IMR-90 (cell line): ENCODE data around the gene KLC1. TPM values are rescaled to one million over a fixed set of nuclear protein-coding genes. Genes with fewer than 3 reads are reported as not detected.
A peak's percentile ranks its signal among the peaks of the same experiment; 100 is the strongest.

Experiments used
- ATAC-seq: fragments of 200-7000 bp; cut with Tn5 transposase; 2 replicates; pipeline ENCODE4 v1.9.1; 2020; ENCODE audit warnings: low read depth, mild to moderate bottlenecking, moderate library complexity
- BruUV-seq: library from RNA; stranded (reverse); fragments of 400-500 nt; replicated peaks from 2 replicates; lab custom pipeline; 2021; lab: Mats Ljungman, UMichigan
- CTCF ChIA-PET: fragments of 300-600 bp; formaldehyde crosslinking; extraction: SDS; loops from one replicate; lab custom pipeline; 2021; ENCODE audit warnings: antibody characterized with exemption; lab: Yijun Ruan, JAX
- POLR2A ChIA-PET: fragments of 300-600 bp; sonication (Branson Sonifier 250); formaldehyde crosslinking; loops from one replicate; lab custom pipeline; 2022; ENCODE audit warnings: antibody characterized with exemption; ENCODE audit not compliant: unreplicated experiment; lab: Charles Lee
- DNase-seq: peaks from one replicate; pipeline ENCODE4 v3.0.0; 2013
- H2AFZ ChIP-seq: replicated peaks from 2 replicates; pipeline ENCODE3; 2013; ENCODE audit warnings: low read length, mild to moderate bottlenecking; ENCODE audit not compliant: poor library complexity
- H2AK5ac ChIP-seq: 2 replicates; pipeline ENCODE4 v1.6.1; 2013; ENCODE audit warnings: low read depth, low read length, inconsistent platforms
- H2AK9ac ChIP-seq: replicated peaks from 2 replicates; pipeline ENCODE3; 2013; ENCODE audit warnings: mild to moderate bottlenecking, low read depth, low read length, moderate library complexity; ENCODE audit not compliant: poor library complexity
- H2BK120ac ChIP-seq: 2 replicates; pipeline ENCODE4 v1.6.1; 2013; ENCODE audit warnings: low read depth, low read length, inconsistent platforms
- H2BK15ac ChIP-seq: 3 replicates; pipeline ENCODE4 v1.6.1; 2013; ENCODE audit warnings: low read depth, low read length, inconsistent platforms
- H2BK20ac ChIP-seq: 2 replicates; pipeline ENCODE4 v1.6.1; 2013; ENCODE audit warnings: low read depth, mild to moderate bottlenecking, inconsistent platforms, low read length, moderate library complexity
- H2BK5ac ChIP-seq: 2 replicates; pipeline ENCODE4 v1.6.1; 2013; ENCODE audit warnings: mild to moderate bottlenecking, low read depth, low read length, inconsistent platforms; ENCODE audit not compliant: poor library complexity, severe bottlenecking
- H3K14ac ChIP-seq: replicated peaks from 2 replicates; pipeline ENCODE4 v1.6.1; 2013; ENCODE audit warnings: low read depth, low read length, inconsistent platforms
- H3K18ac ChIP-seq: 2 replicates; pipeline ENCODE4 v1.6.1; 2013; ENCODE audit warnings: low read depth, low read length, control low read depth
- H3K23ac ChIP-seq: 2 replicates; pipeline ENCODE4 v1.6.1; 2013; ENCODE audit warnings: low read depth, low read length, inconsistent platforms
- H3K27ac ChIP-seq: 2 replicates; pipeline ENCODE4 v1.5.1; 2013; ENCODE audit warnings: mild to moderate bottlenecking, control low read depth, low read length; ENCODE audit not compliant: insufficient read depth
- H3K27me3 ChIP-seq: 2 replicates; pipeline ENCODE4 v1.6.1; 2013; ENCODE audit warnings: low read length; ENCODE audit not compliant: control insufficient read depth, insufficient read depth
- H3K36me3 ChIP-seq: 2 replicates; pipeline ENCODE4 v1.6.1; 2013; ENCODE audit warnings: low read length, mixed read lengths; ENCODE audit not compliant: control insufficient read depth, insufficient read depth
- H3K4ac ChIP-seq: 2 replicates; pipeline ENCODE4 v1.6.1; 2013; ENCODE audit warnings: low read depth, low read length, inconsistent platforms
- H3K4me1 ChIP-seq: 2 replicates; pipeline ENCODE4 v1.6.1; 2013; ENCODE audit warnings: low read length, mixed read lengths; ENCODE audit not compliant: control insufficient read depth, insufficient read depth
- H3K4me2 ChIP-seq: 2 replicates; pipeline ENCODE4 v1.6.1; 2013; ENCODE audit warnings: low read depth, mild to moderate bottlenecking, control low read depth, low read length, moderate library complexity
- H3K4me3 ChIP-seq: 2 replicates; pipeline ENCODE4 v1.5.1; 2013; ENCODE audit warnings: low read depth, mild to moderate bottlenecking, control low read depth, low read length, moderate library complexity; ENCODE audit not compliant: insufficient read depth
- H3K56ac ChIP-seq: 2 replicates; pipeline ENCODE4 v1.6.1; 2013; ENCODE audit warnings: low read length, inconsistent platforms; ENCODE audit not compliant: insufficient read depth; ENCODE audit errors: extremely low read depth
- H3K79me1 ChIP-seq, 2 experiments: 2 replicates each; pipeline ENCODE4 v1.6.1; 2013; ENCODE audit warnings: low read length in 2 of 2, inconsistent platforms in 1 of 2, low read depth in 1 of 2
- H3K9ac ChIP-seq: 2 replicates; pipeline ENCODE4 v1.6.1; 2013; ENCODE audit warnings: low read depth, low read length, control low read depth
- H3K9me1 ChIP-seq: 2 replicates; pipeline ENCODE4 v1.6.1; 2013; ENCODE audit warnings: low read length, inconsistent platforms; ENCODE audit not compliant: insufficient read depth
- H3K9me3 ChIP-seq: 2 replicates; pipeline ENCODE4 v1.6.1; 2013; ENCODE audit warnings: low read length; ENCODE audit not compliant: control insufficient read depth, insufficient read depth
- H4K20me1 ChIP-seq: 2 replicates; pipeline ENCODE4 v1.6.1; 2013; ENCODE audit warnings: low read length, inconsistent platforms; ENCODE audit not compliant: insufficient read depth
- H4K5ac ChIP-seq: 2 replicates; pipeline ENCODE4 v1.6.1; 2013; ENCODE audit warnings: mild to moderate bottlenecking, low read depth, low read length, control low read depth
- H4K8ac ChIP-seq, 2 experiments: 2 replicates each; pipeline ENCODE4 v1.6.1; 2013; ENCODE audit warnings: low read depth in 2 of 2, low read length in 2 of 2, control low read depth in 1 of 2, inconsistent platforms in 1 of 2
- H4K91ac ChIP-seq: 2 replicates; pipeline ENCODE4 v1.6.1; 2013; ENCODE audit warnings: low read depth, low read length, inconsistent platforms; ENCODE audit not compliant: insufficient read depth
- BHLHE40 ChIP-seq: fragments of 150-350 bp; IDR thresholded peaks from 2 replicates; pipeline ENCODE4 v1.6.1; 2016; ENCODE audit warnings: mild to moderate bottlenecking, low read depth, low read length
- CEBPB ChIP-seq: IDR thresholded peaks from 2 replicates; pipeline ENCODE4 v1.6.1; 2012; ENCODE audit warnings: low read depth, low read length, improper control_type of control experiment
- FOS ChIP-seq: fragments of 150-350 bp; IDR thresholded peaks from 2 replicates; pipeline ENCODE4 v1.6.1; 2016; ENCODE audit warnings: low read depth, low read length
- MAFK ChIP-seq: IDR thresholded peaks from 2 replicates; pipeline ENCODE4 v1.6.1; 2012; ENCODE audit warnings: low read depth, low read length, improper control_type of control experiment
- MXI1 ChIP-seq: IDR thresholded peaks from 2 replicates; pipeline ENCODE4 v1.6.1; 2012; ENCODE audit warnings: low read depth, mild to moderate bottlenecking, low read length, moderate library complexity, borderline replicate concordance
- NFE2L2 ChIP-seq: fragments of 150-350 bp; IDR thresholded peaks from 2 replicates; pipeline ENCODE4 v1.6.1; 2016; ENCODE audit warnings: low read depth, mild to moderate bottlenecking, low read length
- RAD21 ChIP-seq: IDR thresholded peaks from 2 replicates; pipeline ENCODE4 v1.6.1; 2012; ENCODE audit warnings: low read length, improper control_type of control experiment
- WGBS, 2 experiments: methylation state at CpG; one replicate each; pipeline versions ENCODE4 v1.1.5 to v1.1.7; 2013; ENCODE audit warnings: missing lambda C conversion rate in 2 of 2; ENCODE audit not compliant: insufficient read length in 1 of 2; ENCODE audit errors: extremely low coverage in 2 of 2; 5-methylcytosine and 5-hydroxymethylcytosine counted together
- dilution Hi-C: fragments of 300-500 bp; cut with HindIII; formaldehyde crosslinking; loops from one replicate; pipeline ENCODE4 v1.14.3; 2018; ENCODE audit warnings: low sequenced_read_pairs; ENCODE audit not compliant: unreplicated experiment
- in situ Hi-C: fragments of 300-500 bp; cut with MboI; formaldehyde crosslinking; loops from 3 replicates; pipeline ENCODE4 v1.14.3; 2019; ENCODE audit warnings: low sequenced_read_pairs, inconsistent platforms, mixed read lengths
- intact Hi-C: fragments of 100-400 bp; cut with micrococcal nuclease; formaldehyde crosslinking; loops from 2 replicates; pipeline ENCODE4 v1.10.0; 2022
- polyA plus RNA-seq, 3 experiments: library from polyadenylated mRNA; depleted of rRNA; stranded (reverse); fragments of >200 nt; gene quantifications; 2 replicates each; pipeline ENCODE4 v1.2.3, GENCODE V29; 2012; ENCODE audit warnings: low replicate concordance in 1 of 3
- total RNA-seq: library from RNA; depleted of rRNA; stranded (reverse); fragments of >200 nt; gene quantifications from 2 replicates; pipeline ENCODE4 v1.2.3, GENCODE V29; 2012

KLC1 gene
- total and polyA plus RNA-seq, 2 of the 4 experiments (the other 2 are of a cell fraction) = 101 to 157 TPM

DNA sequence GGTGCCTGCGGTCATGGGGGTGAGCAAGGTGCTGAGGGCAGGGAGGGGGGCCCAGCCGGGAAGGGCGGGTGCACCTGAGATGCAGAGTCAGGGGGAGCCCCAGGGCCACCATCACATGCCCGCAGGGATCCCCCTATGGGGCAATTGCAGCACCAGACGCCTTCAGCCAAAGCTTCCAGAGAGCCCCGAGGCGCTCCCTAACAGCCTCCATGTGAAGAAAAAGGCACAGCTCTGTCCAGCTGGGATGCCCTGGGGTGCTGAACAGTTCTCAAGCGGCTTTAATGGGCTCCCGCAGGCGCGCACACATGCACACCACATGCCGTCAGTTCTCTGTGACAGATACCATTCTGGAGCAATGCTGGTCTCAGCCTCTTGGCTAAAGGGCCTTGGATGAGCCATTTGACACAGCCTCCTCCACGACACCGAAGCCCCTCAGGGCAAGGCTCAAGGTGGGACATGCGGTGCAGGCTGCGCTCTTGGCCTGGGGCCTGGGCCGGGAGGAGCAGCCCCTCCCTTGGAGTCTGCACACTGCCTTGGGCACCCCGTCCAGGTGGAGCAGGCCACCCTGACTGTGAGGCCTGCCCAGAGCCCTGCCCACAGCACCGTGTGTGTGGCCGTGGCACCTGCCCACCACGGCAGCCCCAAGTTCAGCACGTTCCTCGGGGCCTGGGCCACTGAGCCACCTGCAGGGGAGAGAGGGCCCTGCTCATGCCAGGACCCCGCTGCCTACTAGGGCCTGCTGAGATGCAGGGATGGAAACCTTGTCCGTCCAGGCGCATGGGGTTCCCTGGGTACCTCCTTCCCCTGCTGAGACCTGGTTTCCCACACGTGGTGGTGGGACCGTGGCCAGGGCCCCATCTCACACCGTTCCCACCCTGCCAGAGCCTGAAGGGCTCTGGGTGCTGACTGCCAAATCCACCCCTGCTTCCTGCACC lies 78.6 kb downstream of the KLC1 start:
- no peak overlapping the region for H3K9ac ChIP-seq
- H3K27ac ChIP-seq = no peak overlapping the region
- no peak overlapping the region for H3K4me2 ChIP-seq
- H3K79me1 ChIP-seq = peaks cover 10 to 64% of the 10 kb centered on the region in 2 experiments; a peak in 3 of 4 replicates
- no peak overlapping the region for H2BK20ac ChIP-seq
- no peak overlapping the region for H3K4ac ChIP-seq
- H4K20me1 ChIP-seq = peaks cover 26% of the 10 kb centered on the region
- no peak overlapping the region for H3K4me3 ChIP-seq
- H4K5ac ChIP-seq = no peak overlapping the region
- no peak overlapping the region for H4K91ac ChIP-seq
- no peaks in the 10 kb centered on the region for H3K27me3 ChIP-seq
- in situ Hi-C loops (no loop called here), intact Hi-C loops (no loop called here), dilution Hi-C loops (no loop called here)
- peak overlapping the region; percentile 65 for H2AK9ac ChIP-seq
- no peak overlapping the region for H4K8ac ChIP-seq
- ChIA-PET CTCF (no interaction called here), POLR2A (no interaction called here)
- no peak overlapping the region for H3K14ac ChIP-seq
- H2AK5ac ChIP-seq = no peak overlapping the region
- no peak overlapping the region for H3K23ac ChIP-seq
- peaks cover under 1% of the 10 kb centered on the region; the same call in 1 of the 2 replicates for H3K9me1 ChIP-seq
- H3K4me1 ChIP-seq = no peaks in the 10 kb centered on the region
- peaks cover 48% of the 10 kb centered on the region for H3K36me3 ChIP-seq
- no peak overlapping the region for H2AFZ ChIP-seq
- no peak overlapping the region for H3K56ac ChIP-seq
- no peaks in the 10 kb centered on the region for H3K9me3 ChIP-seq
- ATAC-seq = no peak
- H2BK120ac ChIP-seq = no peak overlapping the region
- TF ChIP-seq FOS (no peak), RAD21 (no peak), MAFK (no peak), NFE2L2 (no peak), CEBPB (no peak), MXI1 (no peak), BHLHE40 (no peak)
- no peak for DNase-seq
- BruUV-seq = no TSS peak
- H3K18ac ChIP-seq = no peak overlapping the region
- H2BK5ac ChIP-seq = no peak overlapping the region
- WGBS, 2 experiments = 90% methylated on average over 17 of the region's 29 CpGs; no CpG with 5 or more reads in 1 of the 2 experiments
- no peak overlapping the region for H2BK15ac ChIP-seq
